ENCODE data around the gene RAB3A.

DNA sequence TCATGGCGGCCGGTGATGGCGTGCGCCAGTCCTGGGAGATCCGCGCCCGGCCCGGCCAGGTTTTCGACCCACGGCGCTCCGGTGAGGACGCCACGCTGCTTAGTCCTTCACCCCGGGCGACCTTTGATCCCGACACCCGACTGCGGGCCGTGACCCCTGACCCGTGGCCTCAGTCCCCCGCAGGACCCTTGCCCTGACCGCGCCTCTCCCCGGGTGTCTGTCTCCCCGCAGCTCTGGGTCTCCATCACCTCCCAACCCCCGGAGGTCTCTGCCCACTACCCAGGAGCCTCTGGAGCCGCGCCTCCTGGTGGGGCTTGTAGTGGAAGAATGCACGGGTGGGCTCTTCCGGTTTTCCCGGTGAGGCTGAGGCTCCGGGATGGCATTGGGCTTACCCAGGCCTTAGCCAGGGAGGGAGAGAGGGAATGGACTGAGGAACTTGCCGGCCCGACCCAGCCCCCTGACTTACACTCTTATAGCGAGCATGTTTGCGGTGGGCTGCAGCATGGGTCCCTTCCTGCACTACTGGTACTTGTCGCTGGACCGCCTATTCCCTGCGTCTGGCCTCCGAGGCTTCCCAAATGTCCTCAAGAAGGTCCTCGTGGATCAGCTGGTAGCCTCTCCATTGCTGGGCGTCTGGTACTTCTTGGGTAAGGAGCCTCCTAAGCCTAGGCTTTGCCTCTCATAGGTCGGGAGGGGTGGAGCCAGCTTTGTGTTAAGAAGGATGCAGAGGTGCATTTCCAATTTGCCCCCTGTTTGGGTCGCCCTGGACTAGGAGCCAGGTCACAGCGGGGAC lies 10.3 kb downstream of the RAB3A start:
- TF ChIP-seq CTCF (IDR thresholded peaks at IDR 0.05; ENCODE audit: low read depth, low read length) (no peak), EZH2phosphoT487 (IDR thresholded peaks at IDR 0.05; ENCODE audit: low read depth) (no peak)
